HCT116 (cell line): Measurements from ENCODE around the gene PANX2. TPM values are rescaled to one million over a fixed set of nuclear protein-coding genes. Genes with fewer than 3 reads are reported as not detected.

ENCODE experiments used
- ATAC-seq: fragments of 200-7000 bp; cut with Tn5 transposase; 2 replicates; pipeline ENCODE4 v1.9.1; 2020; ENCODE audit warnings: mild to moderate bottlenecking, moderate library complexity
- BruUV-seq: library from RNA; stranded (reverse); fragments of 400-500 nt; replicated peaks from 2 replicates; lab custom pipeline; 2021; lab: Mats Ljungman, UMichigan
- CTCF ChIA-PET: fragments of 300-600 bp; sonication (Branson Sonifier 250); formaldehyde crosslinking; loops from one replicate; lab custom pipeline; 2021; ENCODE audit warnings: antibody characterized with exemption; lab: Charles Lee
- POLR2A ChIA-PET: fragments of 300-600, 350-600 bp; sonication (Branson Sonifier 250); formaldehyde crosslinking; loops from one replicate; lab custom pipeline; 2021; ENCODE audit warnings: antibody characterized with exemption; lab: Charles Lee
- RAD21 ChIA-PET, 2 experiments: fragments of 300-600 bp; sonication (Branson Sonifier 250); formaldehyde crosslinking; loops; one replicate each; lab custom pipeline; 2023; ENCODE audit warnings: low total read pairs in 2 of 2; ENCODE audit not compliant: uncharacterized antibody in 2 of 2, unreplicated experiment in 2 of 2, low non-redundant PET in 1 of 2; lab: Charles Lee
- DNase-seq: peaks from one replicate; pipeline ENCODE4 v3.0.0-alpha.2; 2010; ENCODE audit warnings: low read depth, low spot score
- H2AFZ ChIP-seq: fragments of 200-600 bp; shearing (Covaris generic), sonication (generic); 2 replicates; pipeline ENCODE4 v1.6.1; 2017; ENCODE audit warnings: low read depth, mixed run types, mixed read lengths, antibody characterized with exemption, low read length; ENCODE audit not compliant: poor library complexity, severe bottlenecking
- H3K27ac ChIP-seq: 2 replicates; pipeline ENCODE4 v1.5.1; 2012; ENCODE audit warnings: low read depth, low read length
- H3K27me3 ChIP-seq: fragments of 200-600 bp; sonication (generic); 2 replicates; pipeline ENCODE4 v1.6.1; 2016; ENCODE audit warnings: mixed run types, low read length, mixed read lengths; ENCODE audit not compliant: insufficient read depth
- H3K36me3 ChIP-seq, 2 experiments: fragments of 200-500 bp in 1 of 2; fragments of 200-600 bp in 1 of 2; sonication (Bioruptor generic) in 1 of 2; sonication (generic) in 1 of 2; 2 replicates each; pipeline versions ENCODE4 v1.5.1 to v1.6.1; 2014 to 2016; ENCODE audit warnings: low read length in 2 of 2, inconsistent platforms in 1 of 2, mixed read lengths in 1 of 2, mixed run types in 1 of 2; ENCODE audit not compliant: insufficient read depth in 2 of 2, control insufficient read depth in 1 of 2
- H3K4me1 ChIP-seq, 2 experiments: fragments of 200-600 bp in 1 of 2; sonication (generic) in 1 of 2; 2 replicates each; pipeline versions ENCODE4 v1.5.1 to v1.6.1; 2012 to 2017; ENCODE audit warnings: low read length in 2 of 2, inconsistent platforms in 1 of 2, mild to moderate bottlenecking in 1 of 2, mixed read lengths in 1 of 2, mixed run types in 1 of 2, moderate library complexity in 1 of 2; ENCODE audit not compliant: insufficient read depth in 2 of 2, control insufficient read depth in 1 of 2
- H3K4me2 ChIP-seq: fragments of 200-600 bp; sonication (generic); 2 replicates; pipeline ENCODE4 v1.6.1; 2017; ENCODE audit warnings: mixed run types, low read length, mixed read lengths
- H3K4me3 ChIP-seq, 2 experiments: fragments of 200-600 bp in 1 of 2; sonication (generic) in 1 of 2; replicated peaks in 1 of 2; 2 replicates each; pipeline ENCODE4 v1.5.1; 2011 to 2016; ENCODE audit warnings: low read length in 2 of 2, control low read depth in 1 of 2, low read depth in 1 of 2, mild to moderate bottlenecking in 1 of 2, mixed read lengths in 1 of 2, mixed run types in 1 of 2
- H3K79me2 ChIP-seq: fragments of 200-600 bp; sonication (generic); 2 replicates; pipeline ENCODE4 v1.6.1; 2017; ENCODE audit warnings: mild to moderate bottlenecking, mixed run types, low read length, moderate library complexity, mixed read lengths; ENCODE audit not compliant: insufficient read depth
- H3K9ac ChIP-seq: fragments of 200-600 bp; sonication (generic); 2 replicates; pipeline ENCODE4 v1.6.1; 2016; ENCODE audit warnings: low read length, mixed read lengths
- H3K9me2 ChIP-seq: fragments of 200-600 bp; sonication (generic), shearing (Covaris generic); 2 replicates; pipeline ENCODE4 v1.6.1; 2017; ENCODE audit warnings: mixed run types, mild to moderate bottlenecking, moderate library complexity; ENCODE audit not compliant: insufficient read depth
- H3K9me3 ChIP-seq, 2 experiments: fragments of 200-500 bp in 1 of 2; fragments of 200-600 bp in 1 of 2; sonication (Bioruptor generic) in 1 of 2; sonication (generic) in 1 of 2; 2 replicates each; pipeline ENCODE4 v1.6.1; 2014 to 2017; ENCODE audit warnings: low read length in 2 of 2, mixed read lengths in 2 of 2, inconsistent platforms in 1 of 2, low read depth in 1 of 2, mild to moderate bottlenecking in 1 of 2, mixed run types in 1 of 2, moderate library complexity in 1 of 2; ENCODE audit not compliant: control insufficient read depth in 1 of 2, insufficient read depth in 1 of 2
- H4K20me1 ChIP-seq: fragments of 200-600 bp; sonication (generic), shearing (Covaris generic); 2 replicates; pipeline ENCODE4 v1.6.1; 2017; ENCODE audit warnings: mixed run types, mild to moderate bottlenecking, moderate library complexity; ENCODE audit not compliant: insufficient read depth
- ATF3 ChIP-seq: IDR thresholded peaks from 2 replicates; pipeline ENCODE4 v1.6.1; 2012
- CBX3 ChIP-seq: IDR thresholded peaks from 2 replicates; pipeline ENCODE4 v1.6.1; 2012; ENCODE audit warnings: low read depth
- CEBPB ChIP-seq: IDR thresholded peaks from 2 replicates; pipeline ENCODE4 v1.6.1; 2012; ENCODE audit warnings: low read depth
- EGR1 ChIP-seq: IDR thresholded peaks from 2 replicates; pipeline ENCODE4 v1.6.1; 2012; ENCODE audit warnings: low read depth
- ELF1 ChIP-seq: IDR thresholded peaks from 2 replicates; pipeline ENCODE4 v1.6.1; 2012; ENCODE audit warnings: low read depth, borderline replicate concordance
- EZH2 ChIP-seq: fragments of 200-600 bp; sonication (generic); IDR thresholded peaks from 2 replicates; pipeline ENCODE4 v1.6.1; 2017; ENCODE audit warnings: antibody characterized with exemption, mixed run types
- EZH2phosphoT487 ChIP-seq: fragments of 200-600 bp; IDR thresholded peaks from 2 replicates; pipeline ENCODE4 v1.6.1; 2018; ENCODE audit warnings: antibody characterized with exemption, borderline replicate concordance
- POLR2AphosphoS5 ChIP-seq: IDR thresholded peaks from 2 replicates; pipeline ENCODE4 v1.6.1; 2011; ENCODE audit warnings: mild to moderate bottlenecking, low read depth, low read length, moderate library complexity
- RAD21 ChIP-seq: IDR thresholded peaks from 2 replicates; pipeline ENCODE4 v1.6.1; 2012; ENCODE audit warnings: low read depth, mild to moderate bottlenecking
- REST ChIP-seq: IDR thresholded peaks from 2 replicates; pipeline ENCODE4 v1.6.1; 2012; ENCODE audit warnings: low read depth
- SP1 ChIP-seq: IDR thresholded peaks from 2 replicates; pipeline ENCODE4 v1.6.1; 2012; ENCODE audit warnings: low read depth
- TCF7L2 ChIP-seq: IDR thresholded peaks from 2 replicates; pipeline ENCODE4 v1.7.0; 2011; ENCODE audit warnings: borderline replicate concordance, inconsistent platforms; ENCODE audit not compliant: insufficient read depth, insufficient read length; ENCODE audit errors: extremely low read depth
- YY1 ChIP-seq: IDR thresholded peaks from 2 replicates; pipeline ENCODE4 v1.6.1; 2011; ENCODE audit warnings: low read length, low read depth, moderate library complexity, mild to moderate bottlenecking; ENCODE audit not compliant: insufficient replicate concordance; ENCODE audit errors: extremely low read depth
- ZBTB33 ChIP-seq: IDR thresholded peaks from 2 replicates; pipeline ENCODE4 v1.6.1; 2011; ENCODE audit warnings: mild to moderate bottlenecking, low read length, moderate library complexity; ENCODE audit not compliant: insufficient replicate concordance; ENCODE audit errors: extremely low read depth
- ZNF274 ChIP-seq: fragments of 200-500 bp; sonication (Bioruptor generic); IDR thresholded peaks from 2 replicates; pipeline ENCODE4 v1.6.1; 2014; ENCODE audit warnings: mild to moderate bottlenecking, low read depth, low read length, inconsistent platforms
- intact Hi-C: fragments of 100-400 bp; cut with micrococcal nuclease; formaldehyde crosslinking; loops from 2 replicates; pipeline ENCODE4 v1.10.0; 2022
- total RNA-seq: library from RNA; stranded (reverse); gene quantifications from one replicate; pipeline ENCODE4 v1.2.1, GENCODE V29; 2021; ENCODE audit not compliant: unreplicated experiment

PANX2 gene
- total RNA-seq, 1 experiment from 2014 or later, result 8.0 TPM

GRCh38 chr22:50222508-50222907 lies 52.0 kb downstream of the PANX2 start:
- ChIA-PET POLR2A (no interaction called here), RAD21 (no interaction called here), CTCF (no interaction called here)
- no peaks in the 10 kb centered on the region for H3K27me3 ChIP-seq
- BruUV-seq, result no TSS peak
- no peak overlapping the region for H2AFZ ChIP-seq
- no peak overlapping the region for H3K9ac ChIP-seq
- no peak for DNase-seq
- H4K20me1 ChIP-seq, result no peaks in the 10 kb centered on the region
- no peaks in the 10 kb centered on the region for H3K9me3 ChIP-seq
- no peak overlapping the region for H3K27ac ChIP-seq
- intact Hi-C loops, result no loop called here
- no peak for TF ChIP-seq EGR1
- TF ChIP-seq ELF1, result no peak
- TF ChIP-seq YY1, result no peak
- TF ChIP-seq RAD21, result no peak
- no peak for TF ChIP-seq EZH2phosphoT487
- no peak overlapping the region for H3K4me3 ChIP-seq
- H3K4me1 ChIP-seq, result peaks cover 0 to 8% of the 10 kb centered on the region in 2 experiments; a peak in 3 of 4 replicates
- no peak overlapping the region for H3K4me2 ChIP-seq
- H3K36me3 ChIP-seq, result peaks cover 21 to 40% of the 10 kb centered on the region in 2 experiments; a peak in 3 of 4 replicates
- ATAC-seq, result no peak
- H3K9me2 ChIP-seq, result no peaks in the 10 kb centered on the region
- H3K79me2 ChIP-seq, result no peaks in the 10 kb centered on the region

GRCh38 chr22:50224071-50224470 lies 53.5 kb downstream of the PANX2 start:
- ChIA-PET CTCF (no interaction called here), RAD21 (no interaction called here), POLR2A (no interaction called here)
- Histone ChIP-seq H3K27ac (no peak overlapping the region), H4K20me1 (no peaks in the 10 kb centered on the region), H3K9me2 (no peaks in the 10 kb centered on the region), H3K36me3 (peaks cover 17 to 36% of the 10 kb centered on the region in 2 experiments; a peak in 3 of 4 replicates), H3K9me3 (no peaks in the 10 kb centered on the region), H3K9ac (no peak overlapping the region), H2AFZ (no peak overlapping the region), H3K4me3 (no peak overlapping the region), H3K4me2 (no peak overlapping the region), H3K27me3 (no peaks in the 10 kb centered on the region), H3K4me1 (peaks cover 0 to 8% of the 10 kb centered on the region in 2 experiments; a peak in 3 of 4 replicates), H3K79me2 (no peaks in the 10 kb centered on the region)
- intact Hi-C loops, result no loop called here
- no TSS peak for BruUV-seq
- no peak for DNase-seq
- TF ChIP-seq EZH2 (no peak), TCF7L2 (no peak), CEBPB (no peak), ATF3 (no peak), REST (no peak), ZBTB33 (no peak), SP1 (no peak), POLR2AphosphoS5 (no peak), YY1 (no peak), ELF1 (no peak), RAD21 (no peak), CBX3 (no peak), ZNF274 (no peak)
- ATAC-seq, result no peak
